ENCODE data around the gene ACP6.

GRCh38 chr1:147636314-147636713, 34.0 kb downstream of the ACP6 start:
- TF ChIP-seq CTCF (IDR thresholded peaks at IDR 0.05; ENCODE audit: low read depth, low read length): no peak
- TF ChIP-seq POLR2A (IDR thresholded peaks at IDR 0.05; ENCODE audit: extremely low read depth, insufficient read length): no peak
- no peak for TF ChIP-seq MYC (IDR thresholded peaks at IDR 0.05; ENCODE audit: low read depth, low read length)
- TF ChIP-seq MAX (IDR thresholded peaks at IDR 0.05; ENCODE audit: low read depth, low read length): no peak
